GM18517 (cell line): Measurements from ENCODE around the gene HMGA1.

Source experiments
- ATAC-seq: cut with Tn5 transposase; IDR thresholded peaks from one replicate; pipeline ENCODE4 v1.9.1; 2021; ENCODE audit warnings: mild to moderate bottlenecking, moderate library complexity; ENCODE audit not compliant: unreplicated experiment

The HMGA1 gene

GRCh38 chr6:34223956-34224940 lies 12.4 kb upstream of the HMGA1 start:
- ATAC-seq: peak; percentile 81

GRCh38 chr6:34225551-34225950 lies 11.1 kb upstream of the HMGA1 start:
- ATAC-seq: no peak

- ATAC-seq: no peak
These were observed 10.6 kb upstream of the HMGA1 start for GRCh38 chr6:34226066-34226465.

GRCh38 chr6:34226731-34227586 lies 9.7 kb upstream of the HMGA1 start:
- ATAC-seq: no peak

- ATAC-seq: no peak
These were observed 8.8 kb upstream of the HMGA1 start for GRCh38 chr6:34227761-34228421.

- no peak for ATAC-seq
These were observed 6.8 kb upstream of the HMGA1 start for GRCh38 chr6:34229877-34230276.

- ATAC-seq: no peak
These were observed 5.9 kb upstream of the HMGA1 start for GRCh38 chr6:34230653-34231371.

GRCh38 chr6:34231566-34232336 lies 4.9 kb upstream of the HMGA1 start:
- no peak for ATAC-seq

- no peak for ATAC-seq
These were observed 3.8 kb upstream of the HMGA1 start for GRCh38 chr6:34232901-34233300.

- no peak for ATAC-seq
These were observed 2.8 kb upstream of the HMGA1 start for GRCh38 chr6:34233867-34234266.

- no peak for ATAC-seq
These were observed 1.9 kb upstream of the HMGA1 start for GRCh38 chr6:34234667-34235306.

GRCh38 chr6:34235307-34236130 lies 1.2 kb upstream of the HMGA1 start:
- ATAC-seq: peak; percentile 3

GRCh38 chr6:34236131-34236442 lies 586 bp upstream of the HMGA1 start:
- peak; percentile 12 for ATAC-seq

- ATAC-seq: no peak
These were observed 646 bp downstream of the HMGA1 start for GRCh38 chr6:34237316-34237721.

GRCh38 chr6:34237722-34238584 lies 1.3 kb downstream of the HMGA1 start:
- no peak for ATAC-seq

GRCh38 chr6:34238585-34239499 lies 2.2 kb downstream of the HMGA1 start:
- ATAC-seq: no peak

- ATAC-seq: no peak
These were observed 2.8 kb downstream of the HMGA1 start for GRCh38 chr6:34239500-34239825.
